GM19099 (cell line): Measurements from ENCODE around the gene HOPX.

ENCODE experiments used
- POLR2A ChIP-seq: IDR thresholded peaks from 3 replicates; pipeline ENCODE4 v1.6.1; 2011; ENCODE audit warnings: low read depth; ENCODE audit not compliant: insufficient read length; ENCODE audit errors: extremely low read depth

The HOPX gene

GRCh38 chr4:56649445-56650261, 31.4 kb downstream of the HOPX start:
- TF ChIP-seq POLR2A, result no peak

- no peak for TF ChIP-seq POLR2A
Measured at GRCh38 chr4:56648824-56649151, 32.3 kb downstream of the HOPX start.

- TF ChIP-seq POLR2A, result no peak
Measured at GRCh38 chr4:56648021-56648823, 32.9 kb downstream of the HOPX start.

GRCh38 chr4:56646341-56646740, 34.8 kb downstream of the HOPX start:
- TF ChIP-seq POLR2A, result no peak

DNA sequence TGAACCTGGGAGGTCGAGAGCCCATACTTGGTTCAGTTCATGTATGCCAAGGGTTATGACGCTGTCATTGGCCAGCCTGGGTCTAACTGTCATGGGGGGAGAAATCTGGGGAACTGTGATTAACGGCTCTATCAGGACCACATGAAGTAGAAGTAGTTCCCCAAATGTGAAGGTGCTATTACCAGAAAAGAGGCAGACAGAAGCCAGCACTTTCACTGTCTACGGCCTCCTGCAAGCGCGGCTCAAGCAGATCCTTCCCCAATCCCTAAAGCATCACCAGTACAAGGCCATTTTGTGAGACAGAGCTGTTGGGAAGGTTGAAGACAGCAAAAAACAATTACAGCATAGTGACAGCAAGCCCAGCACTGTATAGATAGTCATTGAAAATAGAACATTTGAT, 37.5 kb downstream of the HOPX start:
- TF ChIP-seq POLR2A, result no peak

- no peak for TF ChIP-seq POLR2A
Measured at GRCh38 chr4:56641494-56642051, 39.5 kb downstream of the HOPX start.

DNA sequence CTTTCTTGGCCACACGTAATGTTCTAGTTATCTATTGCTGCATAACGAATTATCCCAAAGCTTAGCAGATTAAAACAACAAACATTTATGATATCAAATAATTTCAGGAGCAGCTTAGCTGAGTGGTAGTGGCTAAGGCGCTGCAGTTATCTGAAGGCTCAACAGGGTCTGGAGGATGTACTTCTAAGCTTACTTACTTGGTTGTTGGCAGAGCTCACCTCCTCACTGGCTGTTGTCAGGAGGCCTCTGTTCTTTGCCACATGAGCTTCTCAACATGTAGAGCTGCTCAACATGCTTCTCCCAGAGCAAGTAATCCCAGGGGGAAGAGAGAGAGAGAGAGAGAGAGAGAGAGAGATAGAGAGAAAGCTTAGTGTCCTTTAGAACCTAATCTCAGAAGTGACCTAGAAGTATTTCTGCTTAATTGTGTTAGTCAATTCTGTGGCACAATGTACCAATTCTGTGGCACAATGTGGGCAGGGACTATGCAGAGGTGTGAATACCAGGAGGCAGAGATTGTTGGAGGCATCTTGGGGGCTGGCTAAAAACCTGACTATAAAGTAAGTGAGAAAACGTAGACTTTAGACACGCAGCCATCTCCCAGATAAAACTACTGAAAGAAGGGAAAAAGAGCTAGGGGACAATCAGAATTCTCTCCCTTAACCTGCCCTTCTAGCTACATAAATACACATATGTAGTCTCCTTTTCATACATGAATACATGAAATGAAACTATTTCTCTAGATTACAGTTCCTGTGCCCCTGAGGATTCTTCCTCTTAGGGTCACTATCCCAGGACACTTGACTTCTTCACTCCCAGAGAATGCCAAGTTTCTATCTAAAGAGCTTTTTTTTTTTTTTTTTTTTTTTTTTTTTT, 40.2 kb downstream of the HOPX start:
- no peak for TF ChIP-seq POLR2A

GRCh38 chr4:56637791-56638190, 43.3 kb downstream of the HOPX start:
- TF ChIP-seq POLR2A, result no peak

- no peak for TF ChIP-seq POLR2A
Measured at GRCh38 chr4:56637154-56637553, 43.9 kb downstream of the HOPX start.

- no peak for TF ChIP-seq POLR2A
Measured at GRCh38 chr4:56633486-56633885, 47.6 kb downstream of the HOPX start.

DNA sequence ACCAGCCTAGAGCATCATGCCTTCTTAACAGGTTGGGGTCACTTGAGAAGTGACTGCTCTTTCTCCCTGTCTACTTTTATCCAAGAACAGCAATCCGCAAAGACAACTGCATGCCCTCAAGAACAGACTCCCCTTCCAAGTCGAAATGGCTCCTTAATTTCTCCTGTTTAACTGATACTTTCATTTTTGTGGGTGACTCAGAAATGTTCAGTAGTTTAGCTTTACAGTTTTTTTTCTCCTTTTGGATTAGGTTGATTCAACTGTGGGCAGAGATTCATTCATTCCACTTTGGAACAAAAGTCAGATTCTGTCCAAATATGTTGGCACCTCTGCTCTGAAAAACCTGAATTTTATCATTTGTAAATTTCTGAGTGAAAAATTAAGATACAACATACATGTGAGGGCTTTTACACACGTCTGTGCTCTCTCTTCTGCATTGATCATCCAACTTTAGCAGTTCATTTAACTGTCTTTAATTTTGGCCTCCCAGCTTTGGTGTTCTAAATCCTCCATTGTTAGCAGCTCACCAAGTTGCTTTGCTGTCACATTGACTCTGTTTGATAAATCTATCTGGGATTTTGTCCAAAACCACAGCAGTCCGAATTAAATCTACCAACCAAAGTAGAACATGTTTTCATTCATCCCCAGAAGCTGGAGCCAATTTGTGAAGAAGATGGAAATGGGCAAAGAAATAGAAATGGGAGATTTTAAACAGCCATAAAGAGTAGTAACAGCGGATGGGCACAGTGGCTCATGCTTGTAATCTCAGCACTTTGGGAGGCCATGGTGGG, 50.0 kb downstream of the HOPX start:
- no peak for TF ChIP-seq POLR2A

- TF ChIP-seq POLR2A, result no peak
Measured at GRCh38 chr4:56628592-56628991, 52.5 kb downstream of the HOPX start.

- TF ChIP-seq POLR2A, result no peak
Measured at GRCh38 chr4:56627985-56628384, 53.1 kb downstream of the HOPX start.

- TF ChIP-seq POLR2A, result no peak
Measured at GRCh38 chr4:56627375-56627774, 53.7 kb downstream of the HOPX start.
